Activated T-cell treated with anti-CD3 and anti-CD28 coated beads, Interleukin-2, amount 50 U/mL, for 1 hour (primary cell): ENCODE data around the gene PSPN.
"Not testable (repeated sequence)": the region's sequence is repeated elsewhere in the genome, so short reads cannot be mapped to it uniquely, and the experiment has no call there.

Experiments used
- DNase-seq: peaks from one replicate; pipeline ENCODE4 v3.0.0-alpha.2; 2020

Gene PSPN

DNA sequence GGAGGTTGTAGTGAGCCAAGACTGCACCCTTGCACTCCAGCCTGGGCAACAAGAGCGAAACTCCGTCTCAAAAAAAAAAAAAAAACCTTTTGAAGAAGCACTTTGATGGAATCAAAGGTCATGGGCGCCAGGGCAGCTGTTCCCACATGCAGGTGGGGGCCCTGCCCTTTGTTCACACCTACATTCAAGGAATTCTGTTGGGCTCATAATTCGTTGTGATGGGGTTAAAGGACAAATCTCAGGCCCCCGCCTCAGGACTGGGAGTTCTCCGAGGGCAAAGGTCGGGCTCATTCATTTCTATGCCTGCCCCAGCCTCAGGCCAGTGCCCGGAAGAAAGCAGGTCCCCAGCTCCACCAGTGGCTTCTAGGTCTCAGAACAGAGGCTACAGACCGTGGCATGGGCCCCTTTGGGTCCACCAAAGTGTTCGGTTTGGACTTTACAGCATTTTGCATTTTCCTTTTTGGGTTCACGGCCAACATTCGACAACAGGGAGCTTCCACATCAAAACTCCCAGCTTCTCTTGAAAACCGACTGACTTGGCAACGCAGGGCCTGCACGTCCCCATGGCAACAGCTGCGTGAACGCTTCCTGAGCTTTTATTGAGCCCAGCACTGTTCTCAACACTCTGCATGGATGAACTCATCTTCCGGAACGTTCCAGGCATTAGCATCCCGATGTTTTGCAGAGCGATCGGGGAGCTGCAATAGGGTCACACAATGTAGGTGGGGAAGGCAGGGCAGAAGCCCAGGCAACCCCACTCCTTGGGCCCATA lies 27.3 kb upstream of the PSPN start:
- DNase-seq = no peak

GRCh38 chr19:6402058-6402457 lies 26.3 kb upstream of the PSPN start:
- DNase-seq = no peak

GRCh38 chr19:6400062-6400944 lies 24.6 kb upstream of the PSPN start:
- DNase-seq = not testable (repeated sequence)

- no peak for DNase-seq
These were observed 20.6 kb upstream of the PSPN start for GRCh38 chr19:6396305-6396704.

DNA sequence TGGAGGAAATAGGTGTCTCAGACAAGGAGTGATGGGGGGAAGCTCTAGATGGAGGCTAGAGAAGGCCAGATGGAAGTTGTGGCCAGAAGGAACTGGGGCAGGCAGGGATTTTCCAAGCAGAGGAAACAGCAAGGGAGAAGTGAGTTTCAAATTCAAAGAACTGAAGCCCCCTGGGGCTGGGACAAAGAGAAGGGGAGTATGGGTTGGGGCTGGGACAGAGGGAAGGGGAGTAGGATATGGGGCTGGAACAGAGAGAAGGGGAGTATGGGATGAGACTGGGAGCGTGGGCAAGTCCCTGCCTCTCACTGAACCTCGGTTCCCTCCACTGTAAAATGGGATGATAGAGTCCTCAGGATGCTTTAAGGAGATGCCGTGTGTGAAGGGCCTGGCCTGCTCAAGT lies 19.1 kb upstream of the PSPN start:
- DNase-seq = no peak

- no peak for DNase-seq
These were observed 18.3 kb upstream of the PSPN start for GRCh38 chr19:6393983-6394412.

GRCh38 chr19:6393074-6393982 lies 17.6 kb upstream of the PSPN start, which contains the start of gene GTF2F1:
Gene GTF2F1 (minus strand): TSS chr19:6393164. CDS start chr19:6392995, 169 bp downstream.
- peak; percentile 94 for DNase-seq

DNA sequence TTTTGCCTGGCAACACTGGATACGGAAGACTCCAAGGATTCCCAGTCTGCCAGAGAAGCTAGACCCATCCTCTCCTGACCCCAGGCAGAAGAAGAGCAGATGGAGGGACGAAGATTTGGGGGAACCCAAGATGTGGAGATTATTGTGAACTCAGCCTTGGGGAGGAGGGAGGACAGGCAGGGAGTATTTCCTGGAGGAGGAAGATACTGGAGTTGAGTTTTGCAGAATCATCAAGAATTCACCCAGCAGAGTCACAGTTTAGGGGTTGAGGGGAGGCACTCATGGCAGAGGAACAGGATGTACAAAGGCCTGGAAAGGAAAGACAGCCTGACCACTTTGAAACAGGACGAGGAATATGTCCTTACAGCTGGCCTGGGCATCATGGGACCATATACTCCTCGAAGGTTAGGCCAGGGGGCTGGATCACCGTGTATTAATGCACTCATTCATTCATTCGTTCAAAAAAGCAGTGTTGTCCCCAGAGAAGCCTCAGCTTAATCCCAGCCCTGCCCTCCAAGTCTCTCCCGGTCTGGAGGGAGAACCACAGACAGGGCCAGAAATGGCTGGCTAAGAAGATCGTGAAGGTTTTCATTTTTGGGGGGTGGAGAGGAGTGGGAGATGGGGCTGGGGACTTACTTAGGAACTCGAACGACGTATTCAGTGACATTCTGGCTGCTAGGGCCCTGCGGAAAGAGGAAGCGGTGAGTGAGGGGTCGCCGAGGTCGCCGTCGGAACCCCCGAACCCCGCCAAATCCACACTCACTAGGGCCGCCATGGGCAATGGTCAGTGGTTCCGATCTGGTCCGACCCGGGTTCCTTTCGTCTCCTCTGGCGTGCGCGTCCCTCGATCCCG lies 16.7 kb upstream of the PSPN start:
- no peak for DNase-seq

DNA sequence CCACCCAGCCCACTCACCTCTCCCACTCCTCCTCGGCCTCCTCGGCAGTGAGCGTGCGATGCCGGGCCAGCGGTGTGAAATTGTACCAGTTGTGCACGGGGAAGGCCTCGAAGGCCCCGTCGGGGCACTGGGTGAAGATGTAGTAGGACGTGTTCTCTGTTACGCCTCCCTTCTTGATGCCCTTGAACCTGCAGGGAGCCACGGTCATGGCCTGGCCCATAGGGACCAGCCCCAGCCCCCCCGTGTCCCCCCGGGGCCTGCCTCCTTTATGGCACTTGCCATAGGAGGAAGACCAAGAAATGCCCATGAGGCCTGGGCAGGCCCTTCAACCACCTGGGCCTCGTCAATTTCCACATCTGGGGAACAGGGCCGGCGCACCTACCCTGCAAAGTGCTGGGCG lies 11.6 kb upstream of the PSPN start:
- DNase-seq = no peak

DNA sequence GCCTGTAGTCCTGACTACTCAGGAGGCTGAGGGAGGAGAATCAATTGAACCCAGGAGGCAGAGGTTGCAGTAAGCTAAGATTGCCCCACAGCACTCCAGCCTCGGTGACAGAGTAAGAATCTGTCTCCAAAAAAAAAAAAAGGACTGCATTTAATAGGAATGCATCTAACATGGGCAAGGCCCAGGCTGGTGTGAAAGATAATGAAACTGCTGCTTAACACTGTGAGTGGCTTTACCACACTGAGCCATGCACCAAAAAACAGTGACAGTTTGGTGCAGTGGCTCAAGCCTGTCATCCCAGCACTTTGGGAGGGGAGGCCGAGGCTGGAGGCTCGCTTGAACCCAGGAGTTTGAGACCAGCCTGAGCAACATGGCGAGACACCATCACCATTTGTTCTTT lies 8.6 kb upstream of the PSPN start:
- no peak for DNase-seq

DNA sequence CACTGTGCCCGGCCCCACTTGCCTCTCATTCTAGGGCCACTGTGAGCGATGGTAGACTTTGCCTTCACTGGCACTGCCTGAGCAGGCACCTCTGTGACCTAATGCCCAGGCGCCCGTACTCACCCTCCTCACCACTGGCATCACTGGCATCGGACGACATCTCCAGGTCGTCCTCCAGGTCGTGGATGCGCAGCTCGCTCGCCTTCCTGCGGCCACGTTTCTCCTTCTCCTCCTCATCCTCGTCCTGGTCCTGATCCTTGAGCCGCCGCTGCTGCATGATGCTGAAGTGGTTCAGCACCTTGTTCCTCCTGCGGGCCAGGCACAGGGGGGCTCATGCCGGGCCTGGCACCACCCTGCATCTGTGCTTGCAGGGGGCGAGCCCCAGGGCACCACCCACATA lies 7.5 kb upstream of the PSPN start:
- no peak for DNase-seq

- no peak for DNase-seq
These were observed 5.5 kb upstream of the PSPN start for GRCh38 chr19:6381030-6381750.

DNA sequence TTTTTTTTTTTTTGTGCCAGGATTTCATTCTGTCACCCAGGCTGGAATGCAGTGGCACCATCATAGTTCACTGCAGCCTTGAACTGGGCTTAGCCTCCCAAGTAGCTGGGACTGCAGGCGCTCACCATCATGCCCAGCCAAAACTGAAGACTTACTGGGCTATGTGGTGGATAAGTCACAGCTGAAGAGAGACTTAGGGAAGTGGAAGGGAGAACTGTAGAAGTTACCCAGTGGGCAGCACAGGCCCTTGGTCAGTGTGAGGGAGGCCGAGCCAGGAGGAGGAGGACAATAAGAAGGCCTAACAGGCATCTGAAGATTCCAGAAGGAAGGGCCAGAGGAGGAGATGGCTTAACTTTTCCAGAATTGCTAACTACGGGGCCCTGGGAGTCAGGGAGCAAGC lies 4.0 kb upstream of the PSPN start:
- no peak for DNase-seq

GRCh38 chr19:6378486-6378885 lies 2.8 kb upstream of the PSPN start:
- no peak for DNase-seq

- DNase-seq = no peak
These were observed 2.3 kb upstream of the PSPN start for GRCh38 chr19:6378041-6378440.

- no peak for DNase-seq
These were observed 918 bp upstream of the PSPN start for GRCh38 chr19:6376512-6377190.

- no peak for DNase-seq
These were observed 872 bp downstream of the PSPN start for GRCh38 chr19:6374711-6375410.

GRCh38 chr19:6374161-6374709 lies 1.5 kb downstream of the PSPN start:
- no peak for DNase-seq

DNA sequence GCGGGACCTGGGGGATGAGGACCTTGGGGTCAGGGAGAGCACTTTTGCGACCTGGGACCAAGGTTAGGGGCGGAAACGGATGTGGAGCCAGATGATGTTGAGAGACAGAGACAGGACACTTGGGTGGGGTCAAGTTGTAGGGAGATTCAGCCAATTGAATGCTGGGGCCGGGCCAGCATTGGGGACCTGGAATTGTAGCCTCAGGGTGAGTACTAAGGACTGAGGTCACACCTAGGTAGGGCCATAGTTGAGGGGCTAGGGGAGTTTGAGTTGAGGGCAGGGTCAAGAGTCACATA lies 2.0 kb downstream of the PSPN start:
- DNase-seq = no peak
